Stimulated activated memory B cell treated with anti-CD40 and anti-IgM and Interleukin-4, amounts not matched to agents 10 μg/mL and 1 μg/mL and 100 μg/mL, for 72 hours (primary cell): ENCODE measurements around the gene FBH1.
"Not testable (repeated sequence)": the region's sequence is repeated elsewhere in the genome, so short reads cannot be mapped to it uniquely, and the experiment has no call there.

Experiments used
- ATAC-seq: fragments of 150-1000 bp; cut with Tn5 transposase; 2 replicates; pipeline ENCODE4 v1.10.0; 2021
- H3K27ac Mint-ChIP-seq: one replicate; pipeline ENCODE4 v1.8.0; 2022; ENCODE audit warnings: mild to moderate bottlenecking, mixed read lengths
- H3K27me3 Mint-ChIP-seq: one replicate; pipeline ENCODE4 v1.8.0; 2022; ENCODE audit warnings: mixed read lengths
- H3K36me3 Mint-ChIP-seq: one replicate; pipeline ENCODE4 v1.8.0; 2022; ENCODE audit warnings: mixed read lengths
- H3K4me1 Mint-ChIP-seq: one replicate; pipeline ENCODE4 v1.8.0; 2022; ENCODE audit warnings: mixed read lengths
- H3K4me3 Mint-ChIP-seq: one replicate; pipeline ENCODE4 v1.8.0; 2022; ENCODE audit warnings: mild to moderate bottlenecking, moderate library complexity, mixed read lengths
- H3K9me3 Mint-ChIP-seq: one replicate; pipeline ENCODE4 v1.8.0; 2022; ENCODE audit warnings: mixed read lengths

The FBH1 gene

GRCh38 chr10:5933909-5934546 lies 44.0 kb downstream of the FBH1 start:
- Mint-ChIP-seq H3K27ac (no peak overlapping the region), H3K36me3 (peaks cover 70% of the 10 kb centered on the region), H3K4me3 (no peak overlapping the region), H3K9me3 (no peaks in the 10 kb centered on the region), H3K4me1 (no peaks in the 10 kb centered on the region), H3K27me3 (no peaks in the 10 kb centered on the region)
- ATAC-seq: no peak

DNA sequence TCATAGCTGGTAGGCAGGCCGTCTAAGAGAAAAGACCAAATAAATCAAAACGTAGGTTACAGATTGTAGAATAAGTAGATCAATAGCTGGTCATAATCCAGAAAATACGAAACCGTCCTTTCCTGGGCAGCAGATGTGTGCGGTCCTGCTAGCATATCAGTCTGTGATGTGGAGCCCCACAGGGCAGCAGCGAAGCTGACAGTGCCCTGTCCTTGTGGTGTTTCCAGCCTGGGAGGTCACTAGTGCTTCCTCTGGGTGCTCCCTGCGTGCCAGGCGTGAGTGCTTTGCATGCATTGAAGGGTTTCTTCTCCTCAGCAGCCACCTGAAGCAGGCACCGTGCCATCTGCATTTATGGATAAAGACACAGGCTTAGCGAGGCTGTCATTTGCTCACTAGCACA lies 45.6 kb downstream of the FBH1 start:
- Mint-ChIP-seq H3K4me3 (no peak overlapping the region), H3K27ac (no peak overlapping the region), H3K27me3 (no peaks in the 10 kb centered on the region), H3K9me3 (no peaks in the 10 kb centered on the region), H3K4me1 (no peaks in the 10 kb centered on the region), H3K36me3 (peaks cover 62% of the 10 kb centered on the region)
- no peak for ATAC-seq

DNA sequence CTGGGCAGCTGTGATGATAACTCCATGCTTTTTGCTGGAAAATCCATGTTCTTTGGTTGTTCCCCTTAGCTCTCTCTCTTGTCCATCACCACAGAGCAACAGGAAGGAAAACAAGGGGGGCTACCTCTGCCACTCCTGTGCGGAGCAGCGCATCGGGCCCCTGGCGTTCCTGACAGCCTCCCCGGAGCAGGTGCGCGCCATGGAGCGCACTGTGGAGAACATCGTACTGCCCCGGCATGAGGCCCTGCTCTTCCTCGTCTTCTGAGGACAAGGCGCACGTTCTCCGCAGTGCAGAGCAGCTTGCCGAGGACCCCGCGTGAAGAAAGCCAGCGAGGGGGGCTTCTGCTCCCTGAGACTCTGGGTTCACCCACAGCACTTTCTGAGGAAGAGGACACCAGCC lies 47.0 kb downstream of the FBH1 start:
- no peak for ATAC-seq
- no peak overlapping the region for H3K4me3 Mint-ChIP-seq

GRCh38 chr10:5938291-5938690 lies 48.2 kb downstream of the FBH1 start:
- H3K36me3 Mint-ChIP-seq: peaks cover 42% of the 10 kb centered on the region
- no peaks in the 10 kb centered on the region for H3K9me3 Mint-ChIP-seq
- no peaks in the 10 kb centered on the region for H3K4me1 Mint-ChIP-seq
- no peak overlapping the region for H3K4me3 Mint-ChIP-seq
- ATAC-seq: no peak
- H3K27ac Mint-ChIP-seq: no peak overlapping the region
- no peaks in the 10 kb centered on the region for H3K27me3 Mint-ChIP-seq

More for the DNA sequence above, 47.0 kb downstream of the FBH1 start:
- no peaks in the 10 kb centered on the region for H3K27me3 Mint-ChIP-seq
- H3K27ac Mint-ChIP-seq: no peak overlapping the region
- no peaks in the 10 kb centered on the region for H3K4me1 Mint-ChIP-seq
- no peaks in the 10 kb centered on the region for H3K9me3 Mint-ChIP-seq
- peaks cover 51% of the 10 kb centered on the region for H3K36me3 Mint-ChIP-seq

DNA sequence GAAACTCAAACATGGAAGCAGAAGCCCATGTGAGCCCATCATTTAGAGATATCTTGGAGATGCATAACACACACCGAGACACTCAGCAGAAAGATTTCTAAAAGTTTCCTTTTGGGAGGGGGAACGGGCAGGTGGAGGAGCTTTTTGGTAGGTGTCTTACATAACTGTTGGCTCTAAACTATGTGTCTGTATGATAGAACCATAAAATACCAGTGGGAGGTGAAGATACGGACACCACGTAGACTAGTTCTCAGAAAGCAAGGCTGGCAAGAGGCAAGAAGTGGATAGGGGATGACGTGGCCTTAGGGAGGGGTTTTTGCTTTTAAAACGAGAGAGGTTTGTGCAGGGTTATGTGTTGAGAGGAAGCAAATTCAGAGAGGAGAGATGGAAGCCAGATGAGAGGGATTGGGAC lies 50.8 kb downstream of the FBH1 start:
- no peak overlapping the region for H3K4me3 Mint-ChIP-seq
- H3K4me1 Mint-ChIP-seq: peaks cover 8% of the 10 kb centered on the region
- no peak overlapping the region for H3K27ac Mint-ChIP-seq
- H3K36me3 Mint-ChIP-seq: peaks cover 31% of the 10 kb centered on the region
- no peaks in the 10 kb centered on the region for H3K27me3 Mint-ChIP-seq
- H3K9me3 Mint-ChIP-seq: no peaks in the 10 kb centered on the region
- ATAC-seq: no peak

DNA sequence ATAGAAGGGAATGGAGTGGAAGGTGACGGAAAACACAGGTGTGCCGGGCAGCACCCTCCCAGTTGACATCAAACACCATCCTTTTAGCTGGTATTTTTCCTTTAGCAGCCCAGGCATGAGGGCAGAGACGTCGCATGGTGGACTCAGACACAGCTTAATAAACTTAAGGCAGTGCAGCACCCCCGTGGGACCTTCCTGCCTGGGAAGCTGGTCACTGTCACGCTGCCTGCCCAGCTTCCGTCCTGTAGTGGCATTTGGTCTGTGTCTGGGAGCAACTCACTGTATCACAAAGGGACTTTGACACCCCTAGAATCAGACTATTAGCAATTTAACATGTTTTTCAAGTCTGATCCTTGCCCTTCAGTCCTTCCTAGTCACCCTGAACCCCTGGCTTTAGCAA lies 51.5 kb downstream of the FBH1 start:
- Mint-ChIP-seq H3K27me3 (no peaks in the 10 kb centered on the region), H3K36me3 (peaks cover 24% of the 10 kb centered on the region), H3K4me3 (no peak overlapping the region), H3K27ac (no peak overlapping the region), H3K4me1 (peaks cover 11% of the 10 kb centered on the region), H3K9me3 (no peaks in the 10 kb centered on the region)
- no peak for ATAC-seq

DNA sequence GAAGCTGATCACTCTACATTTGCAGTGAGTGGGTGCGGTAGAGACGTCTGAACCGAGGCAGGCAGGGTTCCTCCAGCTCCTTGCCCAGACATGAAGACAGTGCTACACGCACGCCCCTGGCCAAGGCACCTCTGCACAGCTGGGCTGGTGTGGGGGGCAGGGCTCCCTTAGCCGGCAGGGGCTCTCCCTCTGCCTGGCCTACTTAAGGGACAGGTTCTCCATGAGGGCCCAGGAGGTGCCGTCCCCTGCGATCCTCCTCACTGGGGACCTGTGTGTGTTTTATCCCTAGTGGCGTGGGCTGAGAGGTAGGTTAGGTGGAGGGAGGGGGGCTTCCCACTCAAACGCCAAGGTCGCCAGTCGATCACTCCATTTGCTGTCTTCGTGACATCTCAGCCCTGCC lies 52.0 kb downstream of the FBH1 start:
- no peaks in the 10 kb centered on the region for H3K27me3 Mint-ChIP-seq
- no peak overlapping the region for H3K27ac Mint-ChIP-seq
- no peaks in the 10 kb centered on the region for H3K9me3 Mint-ChIP-seq
- peaks cover 11% of the 10 kb centered on the region for H3K4me1 Mint-ChIP-seq
- peaks cover 20% of the 10 kb centered on the region for H3K36me3 Mint-ChIP-seq
- peak; percentile 24 for ATAC-seq
- H3K4me3 Mint-ChIP-seq: no peak overlapping the region

DNA sequence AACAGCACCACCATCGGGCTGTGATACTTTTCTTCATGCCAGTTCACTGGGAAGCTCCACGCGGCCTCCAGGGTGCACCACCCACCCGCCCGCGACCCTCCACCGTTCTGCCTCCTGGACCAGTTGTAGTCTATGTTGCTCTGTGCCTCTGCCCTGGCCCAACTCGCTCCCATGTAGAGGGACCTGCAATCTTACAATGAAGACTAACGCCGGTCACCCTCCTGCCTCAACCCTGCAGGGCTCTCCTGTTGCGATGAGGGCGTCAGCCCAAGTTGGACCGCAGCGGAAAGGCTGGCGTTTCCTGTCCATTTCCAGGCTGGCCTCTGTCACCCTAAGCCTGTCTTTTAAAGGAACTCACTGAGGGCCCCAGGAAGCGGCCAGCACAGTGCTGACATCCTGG lies 52.4 kb downstream of the FBH1 start:
- Mint-ChIP-seq H3K9me3 (no peaks in the 10 kb centered on the region), H3K4me1 (peaks cover 11% of the 10 kb centered on the region), H3K4me3 (no peak overlapping the region), H3K36me3 (peaks cover 16% of the 10 kb centered on the region), H3K27ac (no peak overlapping the region), H3K27me3 (no peaks in the 10 kb centered on the region)
- no peak for ATAC-seq

DNA sequence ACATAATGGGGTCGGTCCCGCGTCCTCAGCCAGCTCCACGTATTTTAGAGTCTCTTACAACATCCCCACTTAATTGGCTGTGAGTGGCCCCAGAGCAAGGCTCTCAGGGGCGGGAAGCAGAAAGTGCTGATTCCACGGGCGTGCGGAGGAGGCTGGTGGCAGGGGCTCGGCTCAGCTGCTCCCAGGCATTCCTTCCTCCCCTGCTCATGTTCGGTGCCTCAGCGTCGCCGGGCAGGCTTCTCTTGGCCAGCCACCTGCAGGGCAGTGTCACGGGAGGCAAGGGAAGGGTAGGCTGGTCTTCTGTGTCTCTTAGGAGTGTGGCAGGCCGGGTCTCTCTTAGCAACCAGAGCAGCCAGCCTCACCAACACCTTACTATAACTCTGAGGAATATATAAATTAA lies 53.5 kb downstream of the FBH1 start:
- H3K4me1 Mint-ChIP-seq: peaks cover 11% of the 10 kb centered on the region
- ATAC-seq: no peak
- H3K27ac Mint-ChIP-seq: no peak overlapping the region
- no peaks in the 10 kb centered on the region for H3K27me3 Mint-ChIP-seq
- H3K4me3 Mint-ChIP-seq: no peak overlapping the region
- H3K36me3 Mint-ChIP-seq: peaks cover 6% of the 10 kb centered on the region
- no peaks in the 10 kb centered on the region for H3K9me3 Mint-ChIP-seq

GRCh38 chr10:5944389-5945189 lies 54.5 kb downstream of the FBH1 start:
- Mint-ChIP-seq H3K9me3 (no peaks in the 10 kb centered on the region), H3K4me1 (peaks cover 11% of the 10 kb centered on the region), H3K36me3 (peaks cover 4% of the 10 kb centered on the region), H3K4me3 (no peak overlapping the region), H3K27me3 (no peaks in the 10 kb centered on the region), H3K27ac (no peak overlapping the region)
- ATAC-seq: no peak

DNA sequence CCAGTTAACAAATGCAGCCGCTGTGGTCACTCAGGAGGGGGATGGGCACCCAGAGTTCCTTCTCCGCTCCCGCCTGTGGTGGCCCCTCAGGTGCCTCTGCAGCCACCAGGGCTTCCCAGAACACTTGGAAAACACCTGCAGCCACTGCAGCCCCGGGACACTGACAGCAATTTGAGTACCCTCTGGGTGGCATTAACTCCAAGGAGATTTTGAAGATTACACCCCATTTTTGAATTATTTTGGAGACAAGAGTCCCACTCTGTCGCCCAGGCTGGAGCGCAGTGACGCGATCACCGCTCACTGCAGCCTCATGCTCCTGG lies 55.1 kb downstream of the FBH1 start:
- H3K36me3 Mint-ChIP-seq: peaks cover 10% of the 10 kb centered on the region
- peaks cover 11% of the 10 kb centered on the region for H3K4me1 Mint-ChIP-seq
- H3K9me3 Mint-ChIP-seq: no peaks in the 10 kb centered on the region
- no peak for ATAC-seq
- no peak overlapping the region for H3K4me3 Mint-ChIP-seq
- no peaks in the 10 kb centered on the region for H3K27me3 Mint-ChIP-seq
- H3K27ac Mint-ChIP-seq: no peak overlapping the region

- H3K9me3 Mint-ChIP-seq: no peaks in the 10 kb centered on the region
- peak overlapping the region; percentile 61 for H3K4me3 Mint-ChIP-seq
- no peak for ATAC-seq
- no peaks in the 10 kb centered on the region for H3K27me3 Mint-ChIP-seq
- H3K36me3 Mint-ChIP-seq: peaks cover 10% of the 10 kb centered on the region
- no peak overlapping the region for H3K27ac Mint-ChIP-seq
- H3K4me1 Mint-ChIP-seq: peaks cover 11% of the 10 kb centered on the region
Observed at GRCh38 chr10:5945561-5946418, 55.7 kb downstream of the FBH1 start.

DNA sequence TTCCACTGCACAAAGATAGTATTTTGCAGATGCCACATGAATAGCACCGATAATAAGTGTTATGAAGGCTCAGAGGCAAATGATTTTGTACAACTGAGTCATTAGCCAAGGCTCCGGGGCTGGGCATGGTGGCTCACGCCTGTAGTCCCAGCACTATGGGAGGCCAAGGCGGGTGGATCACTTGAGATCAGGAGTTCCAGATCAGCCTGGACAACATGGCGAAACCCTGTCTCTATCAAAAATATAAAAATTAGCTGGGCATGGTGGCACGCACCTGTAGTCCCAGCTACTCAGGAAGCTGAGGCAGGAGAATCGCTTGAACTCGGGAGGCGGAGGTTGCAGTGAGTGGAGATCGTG lies 56.4 kb downstream of the FBH1 start:
- H3K9me3 Mint-ChIP-seq, H3K27me3 Mint-ChIP-seq, ATAC-seq, H3K4me3 Mint-ChIP-seq, H3K27ac Mint-ChIP-seq: not testable (repeated sequence)
- peaks cover 10% of the 10 kb centered on the region for H3K36me3 Mint-ChIP-seq
- H3K4me1 Mint-ChIP-seq: peaks cover 11% of the 10 kb centered on the region

GRCh38 chr10:5946786-5947185 lies 56.7 kb downstream of the FBH1 start:
- Mint-ChIP-seq H3K4me3 (no peak overlapping the region), H3K36me3 (peaks cover 10% of the 10 kb centered on the region), H3K27ac (no peak overlapping the region), H3K4me1 (peaks cover 11% of the 10 kb centered on the region), H3K9me3 (no peaks in the 10 kb centered on the region), H3K27me3 (no peaks in the 10 kb centered on the region)
- no peak for ATAC-seq

GRCh38 chr10:5947471-5948207 lies 57.6 kb downstream of the FBH1 start:
- peaks cover 11% of the 10 kb centered on the region for H3K4me1 Mint-ChIP-seq
- no peak overlapping the region for H3K27ac Mint-ChIP-seq
- no peak for ATAC-seq
- H3K4me3 Mint-ChIP-seq: no peak overlapping the region
- no peaks in the 10 kb centered on the region for H3K27me3 Mint-ChIP-seq
- peaks cover 15% of the 10 kb centered on the region for H3K36me3 Mint-ChIP-seq
- no peaks in the 10 kb centered on the region for H3K9me3 Mint-ChIP-seq
